Stimulated activated naive CD8-positive, alpha-beta T cell treated with anti-CD3 and anti-CD28 coated beads, Interleukin-15, Interleukin-2, amounts not matched to agents 100 ng/mL and 50 ng/mL, for 24 hours (primary cell): ENCODE measurements around the gene PEX26.
"Not testable (repeated sequence)": the region's sequence is repeated elsewhere in the genome, so short reads cannot be mapped to it uniquely, and the experiment has no call there.

Experiments
- H3K27ac Mint-ChIP-seq: one replicate; pipeline ENCODE4 v1.8.0; 2021; ENCODE audit warnings: mild to moderate bottlenecking, mixed read lengths
- H3K27me3 Mint-ChIP-seq: one replicate; pipeline ENCODE4 v1.8.0; 2021; ENCODE audit warnings: mixed read lengths
- H3K36me3 Mint-ChIP-seq: one replicate; pipeline ENCODE4 v1.8.0; 2021; ENCODE audit warnings: low read depth, mixed read lengths
- H3K4me1 Mint-ChIP-seq: one replicate; pipeline ENCODE4 v1.8.0; 2021; ENCODE audit warnings: low read depth, mixed read lengths
- H3K4me3 Mint-ChIP-seq: one replicate; pipeline ENCODE4 v1.8.0; 2021; ENCODE audit warnings: mild to moderate bottlenecking, mixed read lengths
- H3K9me3 Mint-ChIP-seq: one replicate; pipeline ENCODE4 v1.8.0; 2021; ENCODE audit warnings: mixed read lengths

Gene PEX26

GRCh38 chr22:18091916-18092526 lies 14.2 kb downstream of the PEX26 start:
- H3K4me3 Mint-ChIP-seq: peak overlapping the region; percentile 48
- peaks cover 74% of the 10 kb centered on the region for H3K36me3 Mint-ChIP-seq
- peaks cover 58% of the 10 kb centered on the region for H3K4me1 Mint-ChIP-seq
- H3K27me3 Mint-ChIP-seq: no peaks in the 10 kb centered on the region
- H3K9me3 Mint-ChIP-seq: no peaks in the 10 kb centered on the region
- peak overlapping the region; percentile 83 for H3K27ac Mint-ChIP-seq

DNA sequence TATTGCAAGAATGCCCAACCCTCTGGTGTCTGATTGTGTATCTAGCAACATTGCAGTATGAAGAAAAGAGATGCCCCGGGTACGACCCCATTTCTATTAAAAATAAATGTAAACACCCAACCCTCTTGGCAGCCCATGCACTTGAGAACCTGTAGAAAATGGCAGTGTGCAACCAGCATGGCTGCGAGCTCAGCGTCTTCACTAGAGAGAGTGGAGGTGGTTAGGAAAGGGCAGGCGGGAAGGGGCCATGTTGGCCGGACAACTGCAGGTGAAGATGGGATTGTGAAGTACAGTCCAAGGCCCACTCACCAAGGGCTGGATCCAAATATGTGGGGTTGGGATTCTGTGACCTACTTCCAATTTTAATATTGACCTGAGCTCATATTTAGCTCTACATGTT lies 15.9 kb downstream of the PEX26 start:
- Mint-ChIP-seq H3K4me3 (no peak overlapping the region), H3K9me3 (no peaks in the 10 kb centered on the region), H3K4me1 (peaks cover 50% of the 10 kb centered on the region), H3K27me3 (no peaks in the 10 kb centered on the region), H3K36me3 (peaks cover 61% of the 10 kb centered on the region), H3K27ac (no peak overlapping the region)

GRCh38 chr22:18095101-18095805 lies 17.5 kb downstream of the PEX26 start:
- H3K4me3 Mint-ChIP-seq: no peak overlapping the region
- H3K27ac Mint-ChIP-seq: peak overlapping the region; percentile 72
- H3K9me3 Mint-ChIP-seq: no peaks in the 10 kb centered on the region
- H3K4me1 Mint-ChIP-seq: peaks cover 44% of the 10 kb centered on the region
- H3K36me3 Mint-ChIP-seq: peaks cover 61% of the 10 kb centered on the region
- H3K27me3 Mint-ChIP-seq: no peaks in the 10 kb centered on the region

DNA sequence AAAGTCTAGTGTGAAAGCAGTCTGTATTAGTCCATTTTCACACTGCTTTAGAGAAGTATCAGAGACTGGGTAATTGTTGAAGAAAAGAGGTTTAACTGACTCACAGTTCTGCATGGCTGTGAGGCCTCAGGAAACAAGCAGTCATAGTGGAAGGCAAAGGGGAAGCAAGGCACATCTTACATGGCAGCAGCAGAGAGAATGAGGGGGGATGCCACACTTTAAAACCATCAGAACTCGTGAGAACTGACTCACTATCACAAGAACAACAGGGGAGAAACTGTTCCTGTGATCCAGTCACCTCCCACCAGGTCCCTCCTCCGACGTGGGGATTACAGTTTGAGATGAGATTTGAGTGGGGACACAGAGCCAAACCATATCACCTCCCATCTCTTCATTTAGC lies 19.0 kb downstream of the PEX26 start:
- no peaks in the 10 kb centered on the region for H3K9me3 Mint-ChIP-seq
- H3K4me3 Mint-ChIP-seq: no peak overlapping the region
- peaks cover 43% of the 10 kb centered on the region for H3K4me1 Mint-ChIP-seq
- H3K27ac Mint-ChIP-seq: peak overlapping the region; percentile 70
- H3K27me3 Mint-ChIP-seq: no peaks in the 10 kb centered on the region
- H3K36me3 Mint-ChIP-seq: peaks cover 62% of the 10 kb centered on the region

GRCh38 chr22:18100781-18101180 lies 23.0 kb downstream of the PEX26 start:
- H3K27ac Mint-ChIP-seq: no peak overlapping the region
- H3K4me3 Mint-ChIP-seq: no peak overlapping the region
- H3K9me3 Mint-ChIP-seq: peaks cover 17% of the 10 kb centered on the region
- no peaks in the 10 kb centered on the region for H3K27me3 Mint-ChIP-seq
- peaks cover 66% of the 10 kb centered on the region for H3K36me3 Mint-ChIP-seq
- H3K4me1 Mint-ChIP-seq: peaks cover 62% of the 10 kb centered on the region

DNA sequence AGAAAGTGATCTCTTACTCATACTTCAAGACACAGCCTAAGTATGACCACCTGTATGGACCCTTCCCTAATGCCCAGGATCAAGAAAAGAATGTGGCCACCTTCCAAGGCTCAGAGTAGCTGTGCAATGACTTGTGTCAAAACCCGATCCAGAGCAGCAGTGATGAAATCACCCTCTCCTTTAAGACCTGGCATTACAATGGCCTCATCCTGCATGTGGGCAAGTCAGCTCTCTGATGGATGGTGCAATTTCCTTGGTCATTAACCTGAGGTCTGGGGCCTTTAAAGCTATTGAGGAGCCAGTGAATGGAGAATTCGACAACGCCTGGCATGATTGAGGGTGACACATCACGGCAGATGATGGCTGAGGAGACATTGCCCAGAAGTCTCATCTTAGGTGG lies 23.7 kb downstream of the PEX26 start:
- peaks cover 63% of the 10 kb centered on the region for H3K36me3 Mint-ChIP-seq

DNA sequence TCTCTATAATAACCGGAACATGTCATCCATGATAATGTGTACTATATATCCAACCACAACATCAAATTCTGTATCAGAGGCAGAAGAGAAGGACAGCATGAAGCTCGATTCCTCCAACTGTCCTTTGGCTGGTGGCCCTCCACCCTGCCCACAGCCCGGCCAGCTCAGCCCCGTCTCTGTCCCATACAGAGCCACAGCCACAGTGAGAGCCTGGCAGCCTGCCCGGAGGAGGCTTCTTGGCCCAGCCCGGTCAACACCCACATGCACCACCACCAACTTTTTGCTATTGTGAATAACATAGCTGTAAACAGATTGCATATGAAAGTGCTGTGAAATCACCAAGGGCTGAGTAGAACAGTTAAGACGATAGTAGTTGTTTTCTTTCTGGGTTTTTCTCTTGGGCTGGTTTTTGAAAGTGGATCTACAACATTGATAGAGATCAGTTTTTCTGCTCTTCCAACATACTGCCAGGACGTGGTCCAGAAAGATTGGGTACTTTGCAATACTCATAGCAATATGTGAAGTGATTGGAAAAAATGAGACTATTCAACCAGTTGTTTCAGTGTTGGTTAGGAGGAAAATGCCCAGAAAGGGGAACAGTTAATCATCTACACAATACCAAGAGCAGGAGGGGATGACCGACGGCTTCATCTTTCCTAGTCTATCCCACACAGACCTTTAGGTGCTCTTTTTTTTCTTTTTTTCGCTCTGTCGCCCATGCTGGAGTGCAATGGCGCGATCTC lies 25.9 kb downstream of the PEX26 start:
- Mint-ChIP-seq H3K36me3 (peaks cover 67% of the 10 kb centered on the region), H3K4me3 (peak overlapping the region; percentile 57), H3K27me3 (no peaks in the 10 kb centered on the region), H3K27ac (peak overlapping the region; percentile 92), H3K4me1 (peaks cover 74% of the 10 kb centered on the region), H3K9me3 (peaks cover 29% of the 10 kb centered on the region)

More for the DNA sequence above, 23.7 kb downstream of the PEX26 start:
- H3K4me1 Mint-ChIP-seq: peaks cover 62% of the 10 kb centered on the region
- peaks cover 22% of the 10 kb centered on the region for H3K9me3 Mint-ChIP-seq
- no peaks in the 10 kb centered on the region for H3K27me3 Mint-ChIP-seq
- H3K4me3 Mint-ChIP-seq: no peak overlapping the region
- H3K27ac Mint-ChIP-seq: peak overlapping the region; percentile 67

DNA sequence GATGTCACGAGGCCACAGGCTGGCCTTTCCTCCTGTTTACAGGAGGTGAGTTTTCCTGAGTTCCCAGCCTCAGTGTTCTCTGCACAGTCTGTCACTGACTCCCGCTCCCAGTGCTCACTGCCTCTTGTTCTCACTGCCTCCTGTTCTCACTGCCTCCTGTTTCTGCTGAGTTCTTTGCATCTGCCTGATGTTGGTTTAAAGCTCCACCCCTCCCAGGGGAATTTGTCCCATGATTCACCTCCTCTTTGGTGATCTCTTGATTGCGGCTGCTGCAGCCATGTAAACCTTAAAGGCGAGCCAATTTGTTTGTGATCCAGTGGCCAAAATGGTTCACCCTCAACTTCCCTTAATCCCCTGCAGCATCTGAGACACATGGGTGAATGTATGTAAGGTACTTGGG lies 26.8 kb downstream of the PEX26 start:
- Mint-ChIP-seq H3K4me1 (peaks cover 78% of the 10 kb centered on the region), H3K9me3 (peaks cover 29% of the 10 kb centered on the region), H3K27ac (peak overlapping the region; percentile 84), H3K27me3 (peaks cover 5% of the 10 kb centered on the region), H3K4me3 (no peak overlapping the region), H3K36me3 (peaks cover 60% of the 10 kb centered on the region)

GRCh38 chr22:18105981-18106380 lies 28.2 kb downstream of the PEX26 start:
- peaks cover 51% of the 10 kb centered on the region for H3K36me3 Mint-ChIP-seq
- peak overlapping the region; percentile 91 for H3K27ac Mint-ChIP-seq
- peaks cover 29% of the 10 kb centered on the region for H3K9me3 Mint-ChIP-seq
- H3K4me1 Mint-ChIP-seq: peaks cover 88% of the 10 kb centered on the region
- peak overlapping the region; percentile 13 for H3K4me3 Mint-ChIP-seq
- H3K27me3 Mint-ChIP-seq: peaks cover 13% of the 10 kb centered on the region

DNA sequence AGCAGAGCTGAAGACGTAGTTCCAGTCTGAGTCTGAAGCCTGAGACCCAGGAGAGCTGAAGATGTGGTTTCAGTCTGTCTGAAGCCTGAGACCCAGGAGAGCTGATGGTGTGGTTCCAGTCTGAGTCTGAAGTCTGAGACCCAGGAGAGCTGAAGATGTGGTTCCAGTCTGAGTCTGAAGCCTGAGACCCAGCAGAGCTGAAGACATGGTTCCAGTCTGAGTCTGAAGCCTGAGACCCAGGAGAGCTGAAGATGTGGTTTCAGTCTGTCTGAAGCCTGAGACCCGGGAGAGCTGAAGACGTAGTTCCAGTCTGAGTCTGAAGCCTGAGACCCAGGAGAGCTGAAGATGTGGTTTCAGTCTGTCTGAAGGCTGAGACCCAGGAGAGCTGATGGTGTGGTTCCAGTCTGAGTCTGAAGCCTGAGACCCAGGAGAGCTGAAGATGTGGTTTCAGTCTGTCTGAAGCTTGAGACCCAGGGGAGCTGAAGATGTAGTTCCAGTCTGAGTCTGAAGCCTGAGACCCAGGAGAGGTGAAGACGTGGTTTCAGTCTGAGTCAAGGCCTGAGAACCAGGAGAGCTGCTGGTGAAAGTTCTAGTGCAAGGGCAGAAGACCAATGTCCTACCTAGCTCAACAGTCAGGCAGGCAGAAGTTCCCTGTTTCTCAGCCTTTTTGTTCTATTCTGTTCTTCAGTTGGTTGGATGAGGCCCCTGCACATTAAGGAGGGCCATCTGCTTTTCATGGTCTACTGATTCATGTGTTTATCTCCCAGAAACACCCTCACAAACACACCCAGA lies 29.0 kb downstream of the PEX26 start:
- not testable (repeated sequence) for H3K4me3 Mint-ChIP-seq
- Mint-ChIP-seq H3K36me3 (peaks cover 43% of the 10 kb centered on the region), H3K27me3 (peaks cover 19% of the 10 kb centered on the region), H3K4me1 (peaks cover 81% of the 10 kb centered on the region), H3K27ac (peak overlapping the region; percentile 88), H3K9me3 (peaks cover 29% of the 10 kb centered on the region)

GRCh38 chr22:18108187-18108586 lies 30.4 kb downstream of the PEX26 start:
- H3K36me3 Mint-ChIP-seq: peaks cover 36% of the 10 kb centered on the region
- H3K4me3 Mint-ChIP-seq: no peak overlapping the region
- H3K27ac Mint-ChIP-seq: no peak overlapping the region
- peaks cover 27% of the 10 kb centered on the region for H3K9me3 Mint-ChIP-seq
- peaks cover 33% of the 10 kb centered on the region for H3K27me3 Mint-ChIP-seq
- H3K4me1 Mint-ChIP-seq: peaks cover 68% of the 10 kb centered on the region

GRCh38 chr22:18109410-18110193 lies 31.8 kb downstream of the PEX26 start:
- H3K27ac Mint-ChIP-seq: peak overlapping the region; percentile 10
- peaks cover 68% of the 10 kb centered on the region for H3K4me1 Mint-ChIP-seq
- H3K9me3 Mint-ChIP-seq: peaks cover 21% of the 10 kb centered on the region

DNA sequence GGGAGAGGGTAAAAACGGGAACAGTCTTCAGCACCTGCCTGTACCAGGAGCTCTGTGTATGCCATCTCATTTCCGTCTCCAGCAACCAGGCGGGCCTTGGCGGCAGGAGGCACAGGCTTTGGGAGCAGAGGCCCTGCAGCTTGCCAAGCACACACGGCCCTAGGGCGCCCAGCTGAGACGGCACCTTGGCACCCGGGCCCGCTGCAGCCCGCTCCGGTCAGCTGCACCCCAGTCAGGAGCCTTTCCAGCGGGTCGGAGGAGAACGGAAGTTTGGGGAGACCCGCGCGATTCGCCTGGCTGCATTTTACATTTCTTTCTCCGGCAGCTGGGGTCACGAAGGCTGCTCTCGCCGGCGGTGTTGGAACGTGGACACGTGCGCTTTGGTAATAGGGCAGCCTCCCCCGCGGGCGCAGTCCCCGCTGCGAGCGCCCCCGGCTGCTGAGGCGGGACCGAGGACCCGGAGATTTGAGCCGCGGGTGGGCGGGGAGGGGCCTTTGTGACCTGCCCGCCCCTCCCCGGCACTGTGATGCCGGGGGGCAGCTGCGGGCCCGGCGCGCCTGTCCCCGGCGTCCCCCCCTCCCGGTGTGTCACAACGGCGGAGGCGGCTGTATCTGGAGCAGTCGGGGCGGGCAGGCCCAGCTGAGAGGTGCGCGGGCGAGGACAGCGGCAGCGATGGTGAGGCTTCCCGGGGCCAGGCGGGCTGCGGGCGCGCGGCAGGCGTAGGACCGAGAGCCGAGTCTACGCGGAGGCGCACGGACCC lies 32.6 kb downstream of the PEX26 start, which contains the start of gene TUBA8:
TUBA8 (plus strand) TSS at position 616 of the 760 bp plus-strand sequence; CDS start at position 673, 57 bp downstream.
- Mint-ChIP-seq H3K4me1 (peaks cover 60% of the 10 kb centered on the region), H3K27me3 (peaks cover 44% of the 10 kb centered on the region), H3K9me3 (peaks cover 16% of the 10 kb centered on the region), H3K27ac (peak within 1 kb of the TSS; percentile 10), H3K4me3 (peak within 1 kb of the TSS; percentile 59), H3K36me3 (peaks cover 16% of the 10 kb centered on the region)

More at GRCh38 chr22:18109410-18110193, 31.8 kb downstream of the PEX26 start:
- Mint-ChIP-seq H3K4me3 (peak overlapping the region; percentile 40), H3K27me3 (peaks cover 44% of the 10 kb centered on the region), H3K36me3 (peaks cover 24% of the 10 kb centered on the region)
